ENCODE results near the gene BBOX1. TPM values are rescaled to one million over a fixed set of nuclear protein-coding genes. Genes with fewer than 3 reads are reported as not detected.

The BBOX1 gene
- total RNA-seq, 1 donor from 2014 or later = not detected

DNA sequence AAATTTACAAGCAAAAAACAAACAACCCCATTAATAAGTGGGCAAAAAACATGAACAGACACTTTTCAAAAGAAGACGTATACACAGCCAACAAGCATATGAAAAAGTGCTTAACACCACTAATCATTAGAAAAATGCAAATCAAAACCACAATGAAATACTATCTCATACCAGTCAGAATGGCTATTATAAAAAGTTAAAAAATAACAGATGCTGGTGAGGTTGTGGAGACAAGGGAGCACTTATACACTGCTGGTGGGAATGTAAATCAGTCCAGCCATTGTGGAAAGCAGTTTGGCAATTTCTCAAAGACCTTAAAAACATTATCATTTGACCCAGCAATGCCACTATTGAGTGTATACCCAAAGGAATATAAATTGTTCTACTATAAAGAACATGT lies 72.3 kb downstream of the BBOX1 start:
- Histone ChIP-seq H3K36me3 (ENCODE audit: control insufficient read depth, insufficient read depth, low read length) (no peaks in the 10 kb centered on the region), H3K27me3 (ENCODE audit: control insufficient read depth, insufficient read depth, low read length) (no peaks in the 10 kb centered on the region), H3K4me3 (ENCODE audit: low read depth, low read length) (no peak overlapping the region)
- TF ChIP-seq CTCF (IDR thresholded peaks at IDR 0.05; ENCODE audit: insufficient read depth, low read length, poor library complexity, severe bottlenecking) = no peak
- DNase-seq (ENCODE audit: low read depth) = no peak

GRCh38 chr11:27115051-27115650 lies 74.5 kb downstream of the BBOX1 start:
- no peak overlapping the region for H3K4me3 ChIP-seq (ENCODE audit: low read depth, low read length)
- no peak for TF ChIP-seq CTCF (IDR thresholded peaks at IDR 0.05; ENCODE audit: insufficient read depth, low read length, poor library complexity, severe bottlenecking)
- no peak for DNase-seq (ENCODE audit: low read depth)

GRCh38 chr11:27116684-27117083 lies 76.1 kb downstream of the BBOX1 start:
- no peaks in the 10 kb centered on the region for H3K36me3 ChIP-seq (ENCODE audit: control insufficient read depth, insufficient read depth, low read length)
- no peak for DNase-seq (ENCODE audit: low read depth)
- TF ChIP-seq CTCF (IDR thresholded peaks at IDR 0.05; ENCODE audit: insufficient read depth, low read length, poor library complexity, severe bottlenecking) = no peak
- no peak overlapping the region for H3K4me3 ChIP-seq (ENCODE audit: low read depth, low read length)
- H3K27me3 ChIP-seq (ENCODE audit: control insufficient read depth, insufficient read depth, low read length) = no peaks in the 10 kb centered on the region

More at GRCh38 chr11:27115051-27115650, 74.5 kb downstream of the BBOX1 start:
- Histone ChIP-seq H3K27me3 (ENCODE audit: control insufficient read depth, insufficient read depth, low read length) (no peaks in the 10 kb centered on the region), H3K36me3 (ENCODE audit: control insufficient read depth, insufficient read depth, low read length) (no peaks in the 10 kb centered on the region)

- no peaks in the 10 kb centered on the region for H3K36me3 ChIP-seq (ENCODE audit: control insufficient read depth, insufficient read depth, low read length)
- DNase-seq (ENCODE audit: low read depth) = no peak
Observed at GRCh38 chr11:27118371-27118770, 77.8 kb downstream of the BBOX1 start.

GRCh38 chr11:27118949-27119348 lies 78.3 kb downstream of the BBOX1 start:
- Histone ChIP-seq H3K4me3 (ENCODE audit: low read depth, low read length) (no peak overlapping the region), H3K27me3 (ENCODE audit: control insufficient read depth, insufficient read depth, low read length) (no peaks in the 10 kb centered on the region), H3K36me3 (ENCODE audit: control insufficient read depth, insufficient read depth, low read length) (no peaks in the 10 kb centered on the region)
- DNase-seq (ENCODE audit: low read depth) = no peak
- no peak for TF ChIP-seq CTCF (IDR thresholded peaks at IDR 0.05; ENCODE audit: insufficient read depth, low read length, poor library complexity, severe bottlenecking)

More at GRCh38 chr11:27118371-27118770, 77.8 kb downstream of the BBOX1 start:
- no peak for TF ChIP-seq CTCF (IDR thresholded peaks at IDR 0.05; ENCODE audit: insufficient read depth, low read length, poor library complexity, severe bottlenecking)
- Histone ChIP-seq H3K27me3 (ENCODE audit: control insufficient read depth, insufficient read depth, low read length) (no peaks in the 10 kb centered on the region), H3K4me3 (ENCODE audit: low read depth, low read length) (no peak overlapping the region)

- H3K36me3 ChIP-seq (ENCODE audit: control insufficient read depth, insufficient read depth, low read length) = no peaks in the 10 kb centered on the region
- TF ChIP-seq CTCF (IDR thresholded peaks at IDR 0.05; ENCODE audit: insufficient read depth, low read length, poor library complexity, severe bottlenecking) = no peak
- no peak for DNase-seq (ENCODE audit: low read depth)
- H3K4me3 ChIP-seq (ENCODE audit: low read depth, low read length) = no peak overlapping the region
- no peaks in the 10 kb centered on the region for H3K27me3 ChIP-seq (ENCODE audit: control insufficient read depth, insufficient read depth, low read length)
Observed at GRCh38 chr11:27119396-27119795, 78.8 kb downstream of the BBOX1 start.
